CD4-positive, alpha-beta T cell treated with Interleukin-1 beta for 1 hour (primary cell): ENCODE results near the gene SLC22A1.
"Not testable (repeated sequence)": the region's sequence is repeated elsewhere in the genome, so short reads cannot be mapped to it uniquely, and the experiment has no call there.

Experiments used
- DNase-seq, 2 donors: peaks; one replicate each; pipeline ENCODE4 v3.0.0-alpha.2; 2020 to 2022

Gene SLC22A1

DNA sequence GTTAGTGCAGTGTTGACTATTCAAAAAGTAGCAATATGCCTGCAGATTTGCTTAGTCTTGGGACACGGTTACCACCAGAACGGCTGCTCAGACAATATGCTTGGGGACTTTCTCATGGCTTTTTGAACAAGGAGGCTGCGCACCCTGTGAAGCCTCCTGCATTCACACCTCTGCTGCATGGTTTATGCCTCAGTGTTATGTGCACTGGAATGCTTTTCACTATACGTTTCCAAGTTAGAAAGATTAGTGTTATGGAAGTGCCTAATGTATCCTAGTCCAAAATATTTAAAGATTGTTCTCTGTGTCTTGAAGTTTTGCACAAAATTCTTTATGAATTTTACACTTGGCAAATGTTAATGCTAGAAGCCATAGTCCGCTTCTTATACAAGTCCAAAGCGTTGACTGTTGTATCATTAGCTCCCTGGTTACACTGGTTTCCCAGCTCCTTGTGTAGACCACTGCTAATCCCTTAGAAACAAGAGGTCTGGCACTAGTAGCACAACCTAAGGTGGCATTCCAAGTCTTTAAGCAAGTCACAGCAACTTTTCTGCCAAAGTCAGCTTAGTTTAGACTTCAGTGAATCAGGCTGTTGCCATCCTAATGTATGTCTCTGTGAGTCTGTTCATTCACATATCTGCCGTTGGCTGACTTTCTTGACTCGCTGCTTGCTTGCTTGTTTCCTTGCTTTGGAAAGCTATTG, 26.3 kb upstream of the SLC22A1 start:
- no peak for DNase-seq

DNA sequence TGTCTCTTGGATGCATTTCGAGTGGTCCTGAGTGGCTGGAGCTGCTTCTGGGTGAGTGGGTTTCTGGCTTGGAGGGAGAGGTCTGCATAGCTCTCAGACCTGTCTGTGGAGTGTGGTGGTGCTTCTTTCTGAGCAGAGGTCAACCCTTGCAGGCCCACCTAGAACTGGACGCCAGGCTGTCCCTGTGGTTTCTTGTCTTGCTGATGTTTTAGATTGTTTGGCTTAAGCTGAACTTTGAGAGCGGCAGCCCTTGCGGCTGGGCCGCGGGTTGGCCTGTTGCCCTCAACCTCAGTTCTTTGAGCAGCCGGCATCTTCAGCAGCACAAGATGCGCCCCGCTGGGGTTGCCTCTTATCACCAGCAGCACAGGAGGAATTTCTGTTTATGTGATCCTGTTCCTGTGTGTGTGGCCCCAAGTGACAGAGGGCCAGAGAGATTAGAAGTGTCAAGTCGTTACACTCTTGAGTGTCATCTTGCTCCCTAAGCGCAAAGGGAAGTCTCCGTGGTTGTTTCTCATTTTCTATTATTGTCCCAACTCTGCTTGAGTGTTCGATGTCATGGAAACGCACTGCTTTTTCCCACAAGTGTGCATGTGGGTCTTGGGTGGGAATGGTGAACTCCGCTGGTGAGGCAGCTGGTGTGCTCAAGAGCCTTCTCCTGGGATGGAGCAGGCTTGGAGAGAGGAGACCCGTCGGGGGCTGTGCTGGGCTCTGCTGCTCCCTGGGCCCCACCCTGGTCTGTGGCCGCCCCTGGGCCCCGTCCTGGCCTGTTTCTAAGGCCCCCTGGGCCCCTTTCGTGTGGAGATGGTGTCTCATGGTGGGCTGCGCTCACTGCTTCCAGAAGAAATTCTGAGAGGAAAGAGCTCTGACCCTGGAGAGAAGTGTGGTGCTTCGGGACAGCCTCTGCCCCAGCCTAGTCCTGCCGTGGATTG, 20.1 kb upstream of the SLC22A1 start:
- DNase-seq, result no peak

DNA sequence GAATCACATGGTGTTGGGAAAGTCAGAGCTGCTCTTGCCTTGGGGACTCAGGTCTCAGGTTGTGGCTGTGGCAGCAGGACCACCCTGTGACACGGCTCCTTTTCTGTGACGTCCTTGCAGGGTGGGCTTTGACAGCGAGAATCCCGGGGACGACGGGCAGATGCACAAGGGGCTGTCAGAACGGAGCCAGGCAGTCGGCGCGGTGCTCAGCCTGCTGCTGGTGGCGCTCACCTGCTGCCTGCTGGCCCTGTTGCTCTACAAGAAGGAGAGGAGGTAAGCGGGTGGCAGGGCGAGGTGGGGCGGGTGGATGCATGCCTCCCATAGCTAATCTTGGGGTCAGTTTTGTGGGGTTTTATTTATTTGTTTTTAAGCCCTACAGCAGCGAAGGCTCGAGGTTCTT, 19.2 kb upstream of the SLC22A1 start:
- no peak for DNase-seq

DNA sequence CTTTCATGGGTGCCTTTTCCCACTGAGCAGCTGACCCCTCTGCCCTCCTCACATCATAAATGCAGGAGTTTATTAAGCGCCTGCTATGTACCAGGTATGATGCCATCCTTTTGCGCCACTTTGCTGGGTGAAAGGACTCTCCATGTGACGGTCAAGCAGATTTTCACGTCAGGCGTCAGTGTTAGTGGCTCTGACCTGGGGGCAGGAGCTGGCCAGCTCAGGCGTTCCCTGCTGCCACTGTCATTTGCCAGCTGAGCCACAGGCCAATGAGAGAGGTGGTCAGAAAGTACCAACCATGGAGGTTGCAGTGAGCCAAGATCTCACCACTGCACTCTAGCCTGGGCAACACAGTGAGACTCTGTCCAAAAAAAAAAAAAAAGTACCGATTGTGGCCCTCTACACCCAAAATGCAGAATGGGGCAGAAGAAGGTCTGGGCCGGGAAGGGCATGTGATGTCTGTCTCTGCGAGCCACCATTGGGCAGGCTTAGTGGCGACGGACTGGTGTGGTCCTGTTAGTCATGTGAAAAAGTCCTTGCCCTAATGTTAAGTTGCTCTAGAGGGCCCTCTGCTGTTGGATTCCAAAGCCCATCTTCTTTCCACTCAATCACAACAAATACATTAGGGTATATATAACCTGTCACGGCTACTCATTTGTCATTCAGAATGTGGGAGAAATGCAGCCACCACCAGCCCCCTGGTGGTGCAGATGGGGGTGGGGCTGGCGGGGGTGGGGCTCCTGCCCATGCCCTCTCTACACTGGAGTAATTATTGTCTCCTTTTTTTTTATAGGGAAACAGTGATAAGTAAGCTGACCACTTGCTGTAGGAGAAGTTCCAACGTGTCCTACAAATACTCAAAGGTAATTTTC, 18.4 kb upstream of the SLC22A1 start:
- peak in 1 of 2 donors; percentile 28 for DNase-seq

DNA sequence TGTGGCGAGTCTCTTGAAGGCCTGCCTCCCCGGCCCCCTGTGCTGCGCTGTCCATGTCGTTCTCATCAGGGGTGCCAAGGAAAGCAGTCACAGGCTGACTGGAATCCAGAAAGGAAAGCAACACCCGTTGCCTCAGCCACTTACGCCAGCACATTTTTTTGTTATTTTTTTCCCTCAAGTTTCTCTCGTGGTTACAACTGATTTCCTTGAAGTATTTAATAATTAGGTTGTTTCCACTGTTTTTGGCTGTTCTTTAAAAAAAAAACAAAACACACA, 17.9 kb upstream of the SLC22A1 start:
- DNase-seq, result no peak

DNA sequence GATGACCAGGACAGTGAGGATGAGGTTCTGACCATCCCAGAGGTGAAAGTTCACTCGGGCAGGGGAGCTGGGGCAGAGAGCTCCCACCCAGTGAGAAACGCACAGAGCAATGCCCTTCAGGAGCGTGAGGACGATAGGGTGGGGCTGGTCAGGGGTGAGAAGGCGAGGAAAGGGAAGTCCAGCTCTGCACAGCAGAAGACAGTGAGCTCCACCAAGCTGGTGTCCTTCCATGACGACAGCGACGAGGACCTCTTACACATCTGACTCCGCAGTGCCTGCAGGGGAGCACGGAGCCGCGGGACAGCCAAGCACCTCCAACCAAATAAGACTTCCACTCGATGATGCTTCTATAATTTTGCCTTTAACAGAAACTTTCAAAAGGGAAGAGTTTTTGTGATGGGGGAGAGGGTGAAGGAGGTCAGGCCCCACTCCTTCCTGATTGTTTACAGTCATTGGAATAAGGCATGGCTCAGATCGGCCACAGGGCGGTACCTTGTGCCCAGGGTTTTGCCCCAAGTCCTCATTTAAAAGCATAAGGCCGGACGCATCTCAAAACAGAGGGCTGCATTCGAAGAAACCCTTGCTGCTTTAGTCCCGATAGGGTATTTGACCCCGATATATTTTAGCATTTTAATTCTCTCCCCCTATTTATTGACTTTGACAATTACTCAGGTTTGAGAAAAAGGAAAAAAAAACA, 16.6 kb upstream of the SLC22A1 start:
- no peak for DNase-seq

DNA sequence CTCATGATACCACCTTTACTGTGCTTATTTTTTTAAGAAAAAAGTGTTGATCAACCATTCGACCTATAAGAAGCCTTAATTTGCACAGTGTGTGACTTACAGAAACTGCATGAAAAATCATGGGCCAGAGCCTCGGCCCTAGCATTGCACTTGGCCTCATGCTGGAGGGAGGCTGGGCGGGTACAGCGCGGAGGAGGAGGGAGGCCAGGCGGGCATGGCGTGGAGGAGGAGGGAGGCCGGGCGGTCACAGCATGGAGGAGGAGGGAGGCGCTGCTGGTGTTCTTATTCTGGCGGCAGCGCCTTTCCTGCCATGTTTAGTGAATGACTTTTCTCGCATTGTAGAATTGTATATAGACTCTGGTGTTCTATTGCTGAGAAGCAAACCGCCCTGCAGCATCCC, 15.6 kb upstream of the SLC22A1 start:
- DNase-seq, result no peak

DNA sequence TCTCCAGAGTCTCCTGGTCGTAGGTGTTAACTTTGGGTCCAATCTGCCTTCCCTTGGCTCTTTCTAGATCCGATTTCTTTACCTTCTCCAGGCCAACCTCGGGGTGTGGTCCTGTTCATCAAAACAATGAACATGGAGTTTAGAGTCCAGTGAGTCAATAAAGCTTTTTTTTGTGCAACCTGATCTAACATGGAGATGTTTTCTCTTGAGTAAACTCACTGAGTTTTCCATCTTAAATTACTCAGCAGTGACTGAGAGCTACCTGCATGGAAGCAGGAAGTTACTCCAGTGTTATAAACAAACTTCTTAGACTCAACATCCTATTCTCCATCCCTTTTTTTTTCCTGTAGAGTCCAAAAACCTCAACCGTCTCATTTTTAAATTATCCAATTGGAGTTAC, 14.9 kb upstream of the SLC22A1 start:
- DNase-seq, result no peak

DNA sequence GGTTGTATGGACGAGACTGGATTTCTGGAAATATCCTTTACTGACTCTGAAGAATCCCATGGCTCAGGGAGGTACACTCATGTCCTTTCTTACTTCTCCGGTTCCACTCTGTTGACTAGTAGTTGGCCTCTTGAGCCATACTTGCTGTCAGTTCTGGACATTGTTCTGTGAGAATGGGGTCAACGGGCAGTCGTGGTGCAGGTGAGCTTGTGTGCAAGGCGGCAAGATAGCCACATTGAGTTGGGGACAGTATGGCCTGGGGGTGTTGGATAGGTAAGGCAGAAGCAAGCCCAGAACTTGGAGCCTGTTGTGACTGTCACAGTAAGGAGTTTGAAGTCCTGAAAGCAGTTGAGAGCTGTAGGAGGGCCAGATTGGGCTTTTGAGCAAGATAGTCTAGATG, 13.5 kb upstream of the SLC22A1 start:
- no peak for DNase-seq

DNA sequence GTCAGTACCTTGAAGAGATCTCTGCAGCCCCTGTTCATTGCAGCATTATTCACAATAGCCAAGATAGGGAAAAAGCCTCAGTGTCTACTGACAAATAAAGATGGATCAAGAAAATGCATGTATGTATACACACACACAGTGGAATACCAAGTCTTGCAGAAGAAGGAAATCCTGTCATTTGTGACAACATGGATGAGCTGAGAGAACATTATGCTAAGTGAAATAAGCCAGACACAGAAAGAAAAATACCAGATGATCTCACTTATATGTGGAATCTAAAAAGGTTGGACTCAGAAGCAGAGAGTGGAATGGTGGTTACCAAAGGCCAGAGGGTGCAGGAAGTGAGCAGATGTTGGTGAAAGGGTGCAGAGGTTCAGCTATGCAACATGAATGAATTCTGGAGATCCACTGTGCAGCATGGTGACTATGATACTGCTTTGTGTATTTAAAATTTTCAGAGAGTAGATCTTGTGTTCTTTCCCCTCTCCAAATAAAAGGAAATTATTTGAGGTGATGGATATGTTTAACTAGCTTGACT, 11.0 kb upstream of the SLC22A1 start:
- DNase-seq, result no peak

DNA sequence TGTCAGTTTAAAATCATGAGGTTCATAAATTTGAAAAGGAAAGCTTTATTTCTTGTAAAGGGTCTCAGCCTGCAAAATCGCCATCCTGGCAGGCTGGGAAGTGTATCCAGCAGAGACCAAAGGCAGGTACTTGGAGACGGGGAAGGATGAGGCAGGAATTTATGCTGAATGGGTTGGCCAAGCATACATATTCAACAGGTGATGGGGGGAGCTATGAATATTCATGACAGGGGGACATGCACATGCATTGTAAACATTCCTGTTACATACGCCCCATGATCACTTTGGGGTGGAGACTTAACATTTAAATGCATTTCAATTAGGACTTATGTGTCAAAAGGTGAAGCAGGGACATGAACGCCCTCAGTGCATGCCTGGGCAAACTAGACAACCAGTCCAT, 9.8 kb upstream of the SLC22A1 start:
- no peak for DNase-seq

DNA sequence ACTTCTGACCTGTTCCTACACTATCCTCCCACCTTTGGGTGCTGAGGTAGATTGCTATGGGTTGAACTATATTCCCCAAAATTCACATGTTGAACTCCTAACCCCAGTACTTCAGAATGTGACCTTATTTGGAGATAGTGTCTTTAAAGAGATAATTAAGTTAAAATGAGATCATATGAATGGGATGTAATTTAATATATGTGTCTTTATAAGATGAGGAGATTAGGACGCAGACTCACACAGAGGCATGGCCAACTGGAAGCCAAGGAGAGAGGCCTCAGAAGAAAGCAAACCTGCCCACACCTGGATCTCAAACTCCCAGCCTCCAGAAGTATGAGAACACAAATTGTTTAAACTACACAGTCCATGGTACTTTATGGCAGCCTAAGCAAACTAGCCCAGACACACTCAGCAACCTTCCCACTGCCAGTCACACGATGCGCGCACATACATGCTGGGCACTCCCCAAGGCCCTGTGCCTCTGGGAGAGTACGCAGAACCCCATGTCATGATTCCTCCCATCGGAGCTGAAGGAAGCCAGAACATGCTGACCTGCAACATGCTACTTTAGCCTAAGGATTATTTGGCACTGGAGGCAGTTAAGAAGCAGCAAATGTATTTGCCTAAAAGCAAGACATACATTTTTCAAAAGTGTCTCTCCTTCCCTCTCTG, 8.9 kb upstream of the SLC22A1 start:
- no peak for DNase-seq

DNA sequence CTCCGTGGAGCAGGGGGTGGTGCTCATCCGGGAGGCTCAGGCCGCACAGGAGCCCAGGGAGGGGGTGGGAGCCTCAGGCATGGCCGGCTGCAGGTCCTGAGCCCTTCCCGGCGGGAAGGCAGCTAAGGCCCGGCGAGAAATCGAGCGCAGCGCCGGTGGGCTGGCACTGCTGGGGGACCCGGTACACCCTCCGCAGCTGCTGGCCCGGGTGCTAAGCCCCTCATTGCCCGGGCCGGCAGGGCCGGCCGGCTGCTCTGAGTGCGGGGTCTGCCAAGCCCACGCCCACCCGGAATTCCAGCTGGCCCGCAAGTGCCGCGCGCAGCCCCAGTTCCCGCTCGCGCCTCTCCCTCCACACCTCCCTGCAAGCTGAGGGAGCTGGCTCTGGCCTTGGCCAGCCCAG, 7.1 kb upstream of the SLC22A1 start:
- DNase-seq, result not testable (repeated sequence)

DNA sequence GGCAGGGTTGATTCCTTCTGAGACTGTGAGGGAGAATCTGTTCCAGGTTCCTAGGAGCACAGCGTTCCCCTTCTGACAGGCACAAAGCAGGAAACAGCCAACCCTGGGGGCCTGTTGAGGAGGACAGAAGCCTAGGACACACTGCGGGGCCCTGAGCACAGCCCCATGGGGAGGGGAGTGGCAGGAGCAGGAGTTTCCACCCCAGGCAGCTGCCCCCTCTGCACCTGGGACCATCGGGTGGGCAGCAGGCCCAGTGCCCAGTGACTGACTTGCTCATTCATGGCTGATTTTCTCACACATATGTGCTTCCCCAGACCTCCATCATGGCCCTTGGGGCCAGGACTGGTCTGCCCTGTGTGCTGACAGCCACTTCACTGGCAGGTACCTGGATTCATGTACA, 6.2 kb upstream of the SLC22A1 start:
- no peak for DNase-seq

DNA sequence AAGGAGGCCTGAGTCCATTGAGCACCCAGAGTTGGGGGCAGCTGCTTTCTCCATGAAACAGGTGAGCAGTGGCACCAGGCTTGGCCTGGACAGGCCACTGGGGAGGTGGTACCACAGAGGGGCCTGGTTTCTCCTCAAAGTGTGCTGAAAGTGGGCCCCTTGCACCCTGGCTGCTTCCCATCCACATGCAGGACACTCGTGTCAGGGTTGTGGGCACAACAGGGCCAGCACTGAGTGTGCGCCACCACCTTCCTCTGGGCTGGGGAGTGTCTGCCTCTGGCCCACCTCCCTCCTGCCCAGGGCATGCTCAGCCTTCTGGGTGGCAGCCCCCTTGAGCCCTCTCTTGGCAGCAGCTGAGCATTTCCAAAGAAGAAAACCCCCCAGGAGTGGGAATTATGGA, 5.2 kb upstream of the SLC22A1 start:
- DNase-seq, result no peak

DNA sequence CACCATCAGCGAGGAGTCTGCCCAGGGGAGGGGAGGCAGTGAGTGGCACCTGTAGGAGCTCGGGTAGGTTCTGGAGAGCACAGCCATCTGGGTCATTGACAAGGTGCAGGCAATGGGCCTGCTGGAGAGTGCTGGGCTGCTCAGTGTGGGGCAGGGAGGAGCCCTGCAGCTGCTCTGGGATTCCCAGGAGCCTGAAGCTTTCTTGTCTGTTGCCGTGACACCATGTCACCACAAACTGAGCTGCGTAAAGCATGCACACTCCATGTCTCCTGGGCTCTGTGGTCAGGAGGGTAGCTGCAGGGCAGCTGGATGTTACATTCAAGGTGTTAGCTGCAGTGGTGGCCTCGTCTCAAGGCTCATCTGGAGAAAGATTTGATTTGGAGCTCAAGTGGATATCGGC, 4.5 kb upstream of the SLC22A1 start:
- DNase-seq, result no peak

DNA sequence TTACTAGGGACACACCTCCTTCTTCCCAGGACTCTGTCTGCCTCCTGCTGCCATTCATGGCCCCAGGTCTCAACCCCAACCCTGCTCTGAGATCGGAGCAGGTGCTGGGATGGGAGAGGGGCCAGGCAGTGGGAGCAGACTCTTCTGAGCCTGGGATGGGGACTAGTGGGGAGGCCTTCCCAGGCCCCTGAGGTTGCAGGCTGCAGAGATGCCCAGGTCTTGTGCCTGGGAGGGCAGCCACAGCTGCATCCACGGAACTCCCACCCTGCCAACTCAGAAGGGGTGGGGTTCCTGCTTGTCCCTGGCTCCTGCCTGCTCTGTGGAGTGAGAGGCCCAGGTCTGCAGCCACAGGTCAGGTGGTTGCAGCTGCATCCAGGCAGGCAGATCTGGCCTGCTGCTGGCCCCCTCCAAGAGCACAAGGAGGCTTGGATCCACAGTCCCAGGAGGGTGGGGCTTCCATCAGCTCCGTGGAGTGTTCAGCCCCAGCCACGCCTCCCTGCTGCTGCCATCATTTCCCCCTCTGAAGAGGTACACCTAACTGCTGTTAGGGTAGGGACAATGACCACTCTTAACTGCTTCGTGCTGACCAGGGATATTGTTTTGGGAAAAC, 2.9 kb upstream of the SLC22A1 start:
- DNase-seq, result no peak

DNA sequence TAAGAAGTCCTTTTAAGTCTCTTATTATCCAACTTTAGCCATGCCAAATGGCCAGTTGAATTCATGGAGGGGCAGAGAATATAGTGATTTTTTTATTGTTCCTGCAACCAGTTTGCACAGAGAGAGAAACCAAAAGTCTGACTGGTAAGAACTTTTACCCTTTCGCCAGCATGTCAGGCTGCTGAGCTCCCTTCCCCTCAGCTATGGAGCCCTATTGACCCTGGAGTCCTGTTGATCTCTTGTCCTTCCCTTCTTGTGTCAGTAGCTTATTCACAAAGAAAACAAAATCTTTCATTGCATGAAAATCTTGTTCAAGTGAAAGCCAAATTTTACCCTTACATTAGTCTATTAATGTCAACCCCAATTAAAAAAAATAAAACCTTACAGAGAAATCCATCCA, 1.5 kb upstream of the SLC22A1 start:
- DNase-seq, result no peak

DNA sequence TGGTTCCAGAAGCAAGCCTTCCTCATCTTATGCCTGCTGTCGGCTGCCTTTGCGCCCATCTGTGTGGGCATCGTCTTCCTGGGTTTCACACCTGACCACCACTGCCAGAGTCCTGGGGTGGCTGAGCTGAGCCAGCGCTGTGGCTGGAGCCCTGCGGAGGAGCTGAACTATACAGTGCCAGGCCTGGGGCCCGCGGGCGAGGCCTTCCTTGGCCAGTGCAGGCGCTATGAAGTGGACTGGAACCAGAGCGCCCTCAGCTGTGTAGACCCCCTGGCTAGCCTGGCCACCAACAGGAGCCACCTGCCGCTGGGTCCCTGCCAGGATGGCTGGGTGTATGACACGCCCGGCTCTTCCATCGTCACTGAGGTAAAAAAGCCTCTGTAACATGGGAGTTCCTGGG, 366 bp downstream of the SLC22A1 start:
- DNase-seq, result no peak

DNA sequence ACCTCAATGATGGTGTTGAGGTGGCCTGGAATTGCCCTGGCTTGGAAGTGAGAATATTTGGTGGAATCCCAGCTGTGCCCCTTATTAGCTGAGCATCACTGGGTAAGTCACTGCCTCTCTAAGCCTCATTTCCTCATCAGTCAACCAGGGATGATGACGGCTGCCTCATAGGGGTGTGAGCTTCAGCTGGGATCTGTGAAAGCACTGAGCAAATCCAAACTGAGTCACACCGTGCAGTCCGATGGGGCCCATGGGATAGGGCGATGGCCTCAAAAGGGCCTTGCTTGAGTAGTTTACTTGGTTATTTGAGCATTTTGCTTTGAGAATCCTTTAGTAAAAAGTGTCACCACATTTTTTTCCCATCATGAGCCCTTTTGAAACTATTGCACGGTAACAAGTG, 1.1 kb downstream of the SLC22A1 start:
- DNase-seq, result no peak

DNA sequence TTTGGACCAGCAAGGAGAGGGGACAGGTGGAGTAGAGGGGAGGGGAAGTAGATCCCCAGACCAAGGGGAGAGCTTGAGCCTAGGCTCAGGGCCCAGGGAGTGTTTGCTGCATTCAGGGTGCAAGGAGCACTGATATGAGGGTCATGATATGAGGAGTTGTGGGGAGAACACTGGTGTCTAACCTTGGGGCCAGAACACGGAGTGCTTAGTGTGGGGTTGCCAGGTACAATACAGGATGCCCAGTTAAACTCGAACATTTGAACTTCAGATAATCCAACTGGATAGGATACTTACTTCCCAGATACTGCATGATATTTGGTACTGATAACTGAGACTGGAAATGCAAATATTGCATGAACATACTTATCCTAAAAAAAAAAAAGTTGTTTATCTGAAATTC, 2.4 kb downstream of the SLC22A1 start:
- DNase-seq, result no peak

DNA sequence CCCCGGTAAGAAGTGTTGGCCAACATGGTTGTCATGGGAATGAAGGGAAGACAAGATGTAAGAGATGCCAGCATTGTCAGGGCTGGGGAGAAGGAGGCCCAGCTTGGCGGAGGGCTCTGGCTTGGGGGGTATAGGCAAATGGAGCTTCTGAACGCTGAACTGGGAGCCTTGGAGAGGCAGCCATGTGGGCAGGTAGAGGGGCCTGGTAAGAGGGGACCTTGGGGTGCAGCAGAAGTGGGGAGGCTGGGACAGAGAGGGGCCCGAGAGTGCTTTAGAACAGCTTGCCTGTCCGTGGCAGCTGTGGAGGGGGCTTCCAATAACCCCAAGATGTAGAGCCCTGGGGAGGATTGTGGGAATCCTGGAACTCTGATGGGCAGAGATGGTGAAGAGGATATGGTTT, 3.0 kb downstream of the SLC22A1 start:
- DNase-seq, result no peak
